Stromal cell of bone marrow (primary cell): ENCODE data around the gene BPIFA1.

ENCODE experiments used
- DNase-seq: peaks from one replicate; pipeline ENCODE4 v3.0.0-alpha.2; 2012; ENCODE audit warnings: low read depth

Gene BPIFA1

GRCh38 chr20:33235696-33236095 lies at the start of gene BPIFA1:
Gene BPIFA1, plus strand, starts transcription at chr20:33235996. Its CDS starts 1,716 bp downstream, at chr20:33237712.
- no peak for DNase-seq

- DNase-seq: no peak
These were observed 48.3 kb upstream of the BPIFA1 start for GRCh38 chr20:33187491-33187890.

- DNase-seq: no peak
These were observed 47.4 kb upstream of the BPIFA1 start for GRCh38 chr20:33188421-33188820.

GRCh38 chr20:33191484-33191883 lies 44.3 kb upstream of the BPIFA1 start:
- no peak for DNase-seq

GRCh38 chr20:33191955-33192354 lies 43.8 kb upstream of the BPIFA1 start:
- no peak for DNase-seq

GRCh38 chr20:33192912-33193501 lies 42.8 kb upstream of the BPIFA1 start:
- DNase-seq: no peak

- DNase-seq: no peak
These were observed 36.8 kb upstream of the BPIFA1 start for GRCh38 chr20:33199026-33199425.

GRCh38 chr20:33202451-33202850 lies 33.3 kb upstream of the BPIFA1 start:
- DNase-seq: no peak

- no peak for DNase-seq
These were observed 32.4 kb upstream of the BPIFA1 start for GRCh38 chr20:33203444-33203843.

GRCh38 chr20:33209789-33210188 lies 26.0 kb upstream of the BPIFA1 start:
- peak; percentile 35 for DNase-seq

- DNase-seq: no peak
These were observed 25.4 kb upstream of the BPIFA1 start for GRCh38 chr20:33210371-33210770.

- DNase-seq: peak; percentile 13
These were observed 23.9 kb upstream of the BPIFA1 start for GRCh38 chr20:33211817-33212424.

GRCh38 chr20:33217052-33217451 lies 18.7 kb upstream of the BPIFA1 start, which contains the start of gene BPIFA3:
Gene BPIFA3, plus strand, starts transcription at chr20:33217352. Its CDS starts 185 bp downstream, at chr20:33217537.
- no peak for DNase-seq

GRCh38 chr20:33224399-33224798 lies 11.4 kb upstream of the BPIFA1 start:
- no peak for DNase-seq

- DNase-seq: no peak
These were observed 6.0 kb upstream of the BPIFA1 start for GRCh38 chr20:33229843-33230242.

GRCh38 chr20:33231237-33231636 lies 4.6 kb upstream of the BPIFA1 start:
- no peak for DNase-seq

GRCh38 chr20:33232486-33233072 lies 3.2 kb upstream of the BPIFA1 start:
- no peak for DNase-seq

GRCh38 chr20:33233129-33233774 lies 2.5 kb upstream of the BPIFA1 start:
- DNase-seq: no peak

GRCh38 chr20:33234050-33234449 lies 1.7 kb upstream of the BPIFA1 start:
- DNase-seq: no peak

- no peak for DNase-seq
These were observed 555 bp downstream of the BPIFA1 start for GRCh38 chr20:33236351-33236750.

GRCh38 chr20:33237989-33238388 lies 2.2 kb downstream of the BPIFA1 start:
- DNase-seq: no peak

GRCh38 chr20:33239418-33239817 lies 3.6 kb downstream of the BPIFA1 start:
- no peak for DNase-seq
